ENCODE results near the gene MAGI2.
A peak's percentile ranks its signal among the peaks of the same experiment; 100 is the strongest.

The MAGI2 gene

GRCh38 chr7:79258826-79259225 lies 194.6 kb downstream of the MAGI2 start:
- TF ChIP-seq EZH2 (IDR thresholded peaks at IDR 0.05; ENCODE audit: borderline replicate concordance, low read depth, low read length, severe bottlenecking) (no peak), CTCF (IDR thresholded peaks at IDR 0.05; ENCODE audit: borderline replicate concordance, extremely low read depth, low read length, poor library complexity, severe bottlenecking) (no peak)
- H3K27me3 ChIP-seq (ENCODE audit: insufficient read depth, low read length, poor library complexity), result no peaks in the 10 kb centered on the region
- H3K27ac ChIP-seq (ENCODE audit: low read length), result no peak overlapping the region
- no peaks in the 10 kb centered on the region for H3K36me3 ChIP-seq (ENCODE audit: insufficient read depth, low read length)
- ATAC-seq (ENCODE audit: insufficient read depth, low read depth) (no peak), DNase-seq (no peak)
- H3K9ac ChIP-seq (ENCODE audit: low read depth, low read length), result no peak overlapping the region
- H3K9me3 ChIP-seq (ENCODE audit: insufficient read depth, low read length, severe bottlenecking), result no peaks in the 10 kb centered on the region
- no peaks in the 10 kb centered on the region for H3K79me2 ChIP-seq (ENCODE audit: insufficient read depth, low read length)
- no peaks in the 10 kb centered on the region for H4K20me1 ChIP-seq (ENCODE audit: insufficient read depth, low read length)
- no peaks in the 10 kb centered on the region for H3K4me1 ChIP-seq (ENCODE audit: insufficient read depth, low read length)
- no peak overlapping the region for H2AFZ ChIP-seq (ENCODE audit: low read depth, low read length)
- no peak overlapping the region for H3K4me2 ChIP-seq (ENCODE audit: insufficient read depth, low read length)
- no peak overlapping the region for H3K4me3 ChIP-seq (ENCODE audit: low read depth in 1 of 2, low read length in 2 of 2)

GRCh38 chr7:79257959-79258358 lies 195.5 kb downstream of the MAGI2 start:
- ATAC-seq (ENCODE audit: insufficient read depth, low read depth), result no peak
- H3K9me3 ChIP-seq (ENCODE audit: insufficient read depth, low read length, severe bottlenecking), result no peaks in the 10 kb centered on the region
- DNase-seq, result no peak
- H3K4me3 ChIP-seq (ENCODE audit: low read depth in 1 of 2, low read length in 2 of 2), result no peak overlapping the region
- no peak overlapping the region for H3K4me2 ChIP-seq (ENCODE audit: insufficient read depth, low read length)
- no peaks in the 10 kb centered on the region for H3K79me2 ChIP-seq (ENCODE audit: insufficient read depth, low read length)
- H3K27ac ChIP-seq (ENCODE audit: low read length), result no peak overlapping the region
- no peaks in the 10 kb centered on the region for H4K20me1 ChIP-seq (ENCODE audit: insufficient read depth, low read length)
- no peaks in the 10 kb centered on the region for H3K27me3 ChIP-seq (ENCODE audit: insufficient read depth, low read length, poor library complexity)
- H3K4me1 ChIP-seq (ENCODE audit: insufficient read depth, low read length), result no peaks in the 10 kb centered on the region
- no peak for TF ChIP-seq CTCF (IDR thresholded peaks at IDR 0.05; ENCODE audit: borderline replicate concordance, extremely low read depth, low read length, poor library complexity, severe bottlenecking)
- TF ChIP-seq EZH2 (IDR thresholded peaks at IDR 0.05; ENCODE audit: borderline replicate concordance, low read depth, low read length, severe bottlenecking), result no peak
- no peaks in the 10 kb centered on the region for H3K36me3 ChIP-seq (ENCODE audit: insufficient read depth, low read length)
- no peak overlapping the region for H3K9ac ChIP-seq (ENCODE audit: low read depth, low read length)
- H2AFZ ChIP-seq (ENCODE audit: low read depth, low read length), result no peak overlapping the region

- no peak for DNase-seq
- Histone ChIP-seq H3K36me3 (ENCODE audit: insufficient read depth, low read length) (no peaks in the 10 kb centered on the region), H3K27ac (ENCODE audit: low read length) (no peak overlapping the region), H3K9me3 (ENCODE audit: insufficient read depth, low read length, severe bottlenecking) (no peaks in the 10 kb centered on the region), H3K4me2 (ENCODE audit: insufficient read depth, low read length) (no peak overlapping the region), H2AFZ (ENCODE audit: low read depth, low read length) (no peak overlapping the region), H3K4me1 (ENCODE audit: insufficient read depth, low read length) (no peaks in the 10 kb centered on the region), H3K27me3 (ENCODE audit: insufficient read depth, low read length, poor library complexity) (no peaks in the 10 kb centered on the region), H3K9ac (ENCODE audit: low read depth, low read length) (no peak overlapping the region), H4K20me1 (ENCODE audit: insufficient read depth, low read length) (no peaks in the 10 kb centered on the region), H3K79me2 (ENCODE audit: insufficient read depth, low read length) (no peaks in the 10 kb centered on the region), H3K4me3 (ENCODE audit: low read depth in 1 of 2, low read length in 2 of 2) (no peak overlapping the region)
- ATAC-seq (ENCODE audit: insufficient read depth, low read depth), result no peak
- TF ChIP-seq CTCF (IDR thresholded peaks at IDR 0.05; ENCODE audit: borderline replicate concordance, extremely low read depth, low read length, poor library complexity, severe bottlenecking) (peak; percentile 8), EZH2 (IDR thresholded peaks at IDR 0.05; ENCODE audit: borderline replicate concordance, low read depth, low read length, severe bottlenecking) (no peak)
Observed at GRCh38 chr7:79245623-79246249, 207.7 kb downstream of the MAGI2 start.

All from DND-41 (cell line).